Measurements from ENCODE around the gene RTRAF. TPM values are rescaled to one million over a fixed set of nuclear protein-coding genes. Genes with fewer than 3 reads are reported as not detected.

The RTRAF gene
- polyA plus RNA-seq, 1 donor from 2014 or later: 119 TPM

GRCh38 chr14:52053044-52053443 is 63.7 kb downstream of the RTRAF start:
- Histone ChIP-seq H4K20me1 (ENCODE audit: insufficient read depth) (no peaks in the 10 kb centered on the region), H3K27ac (ENCODE audit: low read length) (no peak overlapping the region), H3K9me2 (ENCODE audit: insufficient read depth, low read length) (no peaks in the 10 kb centered on the region), H2AFZ (ENCODE audit: low read depth, low read length) (no peak overlapping the region), H3K9me3 (ENCODE audit: low read length) (no peaks in the 10 kb centered on the region), H3K79me2 (replicated peaks; ENCODE audit: insufficient read depth, low read length) (no peaks in the 10 kb centered on the region), H3F3A (ENCODE audit: insufficient read depth, low read length, poor library complexity, severe bottlenecking) (no peaks in the 10 kb centered on the region), H3K9ac (ENCODE audit: low read length) (no peak overlapping the region), H3K27me3 (ENCODE audit: insufficient read depth, low read depth, low read length) (no peaks in the 10 kb centered on the region), H3K36me3 (ENCODE audit: insufficient read depth, low read length) (no peaks in the 10 kb centered on the region), H3K4me3 (ENCODE audit: low read length) (no peak overlapping the region), H3K4me2 (ENCODE audit: low read length) (no peak overlapping the region)
- no peak for TF ChIP-seq REST (IDR thresholded peaks at IDR 0.05; ENCODE audit: borderline replicate concordance)
- TF ChIP-seq CTCF (IDR thresholded peaks at IDR 0.05; ENCODE audit: poor library complexity, severe bottlenecking): no peak
- TF ChIP-seq MXI1 (conservative IDR thresholded peaks at IDR 0.05; ENCODE audit: poor library complexity, severe bottlenecking): no peak
- TF ChIP-seq EP300 (conservative IDR thresholded peaks at IDR 0.05; ENCODE audit: poor library complexity, severe bottlenecking): no peak
- TF ChIP-seq SMC3 (conservative IDR thresholded peaks at IDR 0.05; ENCODE audit: poor library complexity): no peak
- no peak for TF ChIP-seq TAF1 (IDR thresholded peaks at IDR 0.05; ENCODE audit: low read depth)

- Histone ChIP-seq H3K4me2 (ENCODE audit: low read length) (no peak overlapping the region), H3K4me3 (ENCODE audit: low read length) (no peak overlapping the region)
These were observed 65.3 kb downstream of the RTRAF start for GRCh38 chr14:52054678-52055077.

More at GRCh38 chr14:52054678-52055077, 65.3 kb downstream of the RTRAF start:
- no peaks in the 10 kb centered on the region for H3K9me2 ChIP-seq (ENCODE audit: insufficient read depth, low read length)
- no peaks in the 10 kb centered on the region for H3K79me2 ChIP-seq (replicated peaks; ENCODE audit: insufficient read depth, low read length)
- no peak overlapping the region for H3K9ac ChIP-seq (ENCODE audit: low read length)
- no peak overlapping the region for H3K27ac ChIP-seq (ENCODE audit: low read length)
- no peaks in the 10 kb centered on the region for H3K36me3 ChIP-seq (ENCODE audit: insufficient read depth, low read length)
- no peaks in the 10 kb centered on the region for H4K20me1 ChIP-seq (ENCODE audit: insufficient read depth)
- no peaks in the 10 kb centered on the region for H3K9me3 ChIP-seq (ENCODE audit: low read length)
- H3K27me3 ChIP-seq (ENCODE audit: insufficient read depth, low read depth, low read length): no peaks in the 10 kb centered on the region
- no peaks in the 10 kb centered on the region for H3F3A ChIP-seq (ENCODE audit: insufficient read depth, low read length, poor library complexity, severe bottlenecking)
- H2AFZ ChIP-seq (ENCODE audit: low read depth, low read length): no peak overlapping the region
- TF ChIP-seq EZH2 (IDR thresholded peaks at IDR 0.05; ENCODE audit: borderline replicate concordance, insufficient read depth, low read length, poor library complexity, severe bottlenecking): no peak
- TF ChIP-seq POLR2AphosphoS5 (IDR thresholded peaks at IDR 0.05): no peak
- no peak for TF ChIP-seq REST (IDR thresholded peaks at IDR 0.05; ENCODE audit: borderline replicate concordance)
- no peak for TF ChIP-seq SMC3 (conservative IDR thresholded peaks at IDR 0.05; ENCODE audit: poor library complexity)
- TF ChIP-seq MXI1 (conservative IDR thresholded peaks at IDR 0.05; ENCODE audit: poor library complexity, severe bottlenecking): no peak
- no peak for TF ChIP-seq TAF1 (IDR thresholded peaks at IDR 0.05; ENCODE audit: low read depth)
- no peak for TF ChIP-seq RAD21 (conservative IDR thresholded peaks at IDR 0.05)
- TF ChIP-seq CTCF (IDR thresholded peaks at IDR 0.05; ENCODE audit: poor library complexity, severe bottlenecking): no peak
- no peak for TF ChIP-seq EP300 (conservative IDR thresholded peaks at IDR 0.05; ENCODE audit: poor library complexity, severe bottlenecking)

Data from neural cell (in vitro differentiated cells).